ENCODE results near the gene SNX19. TPM values are rescaled to one million over a fixed set of nuclear protein-coding genes. Genes with fewer than 3 reads are reported as not detected.
"Not testable (repeated sequence)": the region's sequence is repeated elsewhere in the genome, so short reads cannot be mapped to it uniquely, and the experiment has no call there.

The SNX19 gene
- total RNA-seq (ENCODE audit: insufficient read depth, low replicate concordance): 60.4 TPM

GRCh38 chr11:130916238-130916855 is at the start of gene SNX19:
Gene SNX19 (minus strand): TSS chr11:130916479. CDS start chr11:130915939, 540 bp downstream.
- peak; percentile 92 for DNase-seq (ENCODE audit: low spot score)

- DNase-seq (ENCODE audit: low spot score): no peak
Measured at GRCh38 chr11:130964058-130964792, 47.9 kb upstream of the SNX19 start.

GRCh38 chr11:130947889-130948288 is 31.6 kb upstream of the SNX19 start:
- no peak for DNase-seq (ENCODE audit: low spot score)

- no peak for DNase-seq (ENCODE audit: low spot score)
Measured at GRCh38 chr11:130947481-130947880, 31.2 kb upstream of the SNX19 start.

GRCh38 chr11:130947058-130947457 is 30.8 kb upstream of the SNX19 start:
- no peak for DNase-seq (ENCODE audit: low spot score)

- no peak for DNase-seq (ENCODE audit: low spot score)
Measured at GRCh38 chr11:130945896-130946295, 29.6 kb upstream of the SNX19 start.

- no peak for DNase-seq (ENCODE audit: low spot score)
Measured at GRCh38 chr11:130940706-130941105, 24.4 kb upstream of the SNX19 start.

GRCh38 chr11:130937051-130937450 is 20.8 kb upstream of the SNX19 start:
- no peak for DNase-seq (ENCODE audit: low spot score)

GRCh38 chr11:130932086-130932712 is 15.9 kb upstream of the SNX19 start:
- DNase-seq (ENCODE audit: low spot score): no peak

- no peak for DNase-seq (ENCODE audit: low spot score)
Measured at GRCh38 chr11:130924750-130925149, 8.5 kb upstream of the SNX19 start.

- DNase-seq (ENCODE audit: low spot score): not testable (repeated sequence)
Measured at GRCh38 chr11:130920612-130921011, 4.3 kb upstream of the SNX19 start.

- no peak for DNase-seq (ENCODE audit: low spot score)
Measured at GRCh38 chr11:130918081-130918480, 1.8 kb upstream of the SNX19 start.

GRCh38 chr11:130916910-130917309 is 631 bp upstream of the SNX19 start:
- no peak for DNase-seq (ENCODE audit: low spot score)

GRCh38 chr11:130915603-130916237 is 559 bp downstream of the SNX19 start:
- no peak for DNase-seq (ENCODE audit: low spot score)

GRCh38 chr11:130913268-130913667 is 3.0 kb downstream of the SNX19 start:
- DNase-seq (ENCODE audit: low spot score): no peak

GRCh38 chr11:130912552-130912951 is 3.7 kb downstream of the SNX19 start:
- DNase-seq (ENCODE audit: low spot score): no peak

- no peak for DNase-seq (ENCODE audit: low spot score)
Measured at GRCh38 chr11:130911306-130911705, 5.0 kb downstream of the SNX19 start.

GRCh38 chr11:130909650-130910049 is 6.6 kb downstream of the SNX19 start:
- no peak for DNase-seq (ENCODE audit: low spot score)

- DNase-seq (ENCODE audit: low spot score): peak; percentile 84
Measured at GRCh38 chr11:130908770-130909625, 7.3 kb downstream of the SNX19 start.

GRCh38 chr11:130908061-130908460 is 8.2 kb downstream of the SNX19 start:
- no peak for DNase-seq (ENCODE audit: low spot score)

GRCh38 chr11:130907229-130907628 is 9.1 kb downstream of the SNX19 start:
- no peak for DNase-seq (ENCODE audit: low spot score)
